Transverse colon (tissue), 4 donors: ENCODE measurements around the gene STAC3.

Source experiments
- EP300 ChIP-seq: sonication (generic); formaldehyde crosslinking; IDR thresholded peaks from one replicate; pipeline ENCODE4 v1.6.1; 2017; ENCODE audit warnings: antibody characterized with exemption, low read depth
- POLR2A ChIP-seq: fragments of 450-650 bp; IDR thresholded peaks from one replicate; pipeline ENCODE4 v1.6.1; 2016; ENCODE audit warnings: antibody characterized with exemption, mild to moderate bottlenecking, moderate library complexity
- POLR2AphosphoS5 ChIP-seq, 3 donors: sonication (generic); formaldehyde crosslinking; IDR thresholded peaks; one replicate each; pipeline ENCODE4 v1.6.1; 2016; ENCODE audit warnings: antibody characterized with exemption in 3 of 3
- TF ChIP-seq, protein P1 (sequence below), 5 experiments: fragments of 200-600 bp in 3 of 5; fragments of 450-650 bp in 2 of 5; sonication (generic) in 3 of 5; IDR thresholded peaks; 1 replicate in 2 of 5; 2 replicates in 3 of 5; pipeline ENCODE4 v1.5.1; 2016 to 2017; ENCODE audit warnings: antibody characterized with exemption in 5 of 5, inconsistent platforms in 3 of 5, mild to moderate bottlenecking in 2 of 5, moderate library complexity in 1 of 5

DNA sequence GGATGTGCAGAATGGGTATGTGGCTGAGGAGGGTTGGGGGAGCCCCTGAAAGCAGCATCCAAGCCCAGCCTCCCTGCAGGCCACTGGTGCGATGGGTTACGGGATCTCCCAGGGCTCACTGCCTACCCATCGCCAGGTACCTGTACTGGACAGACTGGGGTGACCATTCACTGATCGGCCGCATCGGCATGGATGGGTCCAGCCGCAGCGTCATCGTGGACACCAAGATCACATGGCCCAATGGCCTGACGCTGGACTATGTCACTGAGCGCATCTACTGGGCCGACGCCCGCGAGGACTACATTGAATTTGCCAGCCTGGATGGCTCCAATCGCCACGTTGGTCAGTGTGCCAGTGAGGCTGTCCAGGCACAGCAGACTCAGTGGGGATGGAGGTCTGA lies 52.7 kb downstream of the STAC3 start:
- TF ChIP-seq, protein P1, sequence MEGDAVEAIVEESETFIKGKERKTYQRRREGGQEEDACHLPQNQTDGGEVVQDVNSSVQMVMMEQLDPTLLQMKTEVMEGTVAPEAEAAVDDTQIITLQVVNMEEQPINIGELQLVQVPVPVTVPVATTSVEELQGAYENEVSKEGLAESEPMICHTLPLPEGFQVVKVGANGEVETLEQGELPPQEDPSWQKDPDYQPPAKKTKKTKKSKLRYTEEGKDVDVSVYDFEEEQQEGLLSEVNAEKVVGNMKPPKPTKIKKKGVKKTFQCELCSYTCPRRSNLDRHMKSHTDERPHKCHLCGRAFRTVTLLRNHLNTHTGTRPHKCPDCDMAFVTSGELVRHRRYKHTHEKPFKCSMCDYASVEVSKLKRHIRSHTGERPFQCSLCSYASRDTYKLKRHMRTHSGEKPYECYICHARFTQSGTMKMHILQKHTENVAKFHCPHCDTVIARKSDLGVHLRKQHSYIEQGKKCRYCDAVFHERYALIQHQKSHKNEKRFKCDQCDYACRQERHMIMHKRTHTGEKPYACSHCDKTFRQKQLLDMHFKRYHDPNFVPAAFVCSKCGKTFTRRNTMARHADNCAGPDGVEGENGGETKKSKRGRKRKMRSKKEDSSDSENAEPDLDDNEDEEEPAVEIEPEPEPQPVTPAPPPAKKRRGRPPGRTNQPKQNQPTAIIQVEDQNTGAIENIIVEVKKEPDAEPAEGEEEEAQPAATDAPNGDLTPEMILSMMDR (IDR thresholded peaks at IDR 0.05) = no peak
- TF ChIP-seq POLR2AphosphoS5 (IDR thresholded peaks at IDR 0.05) = no peak
- no peak for TF ChIP-seq POLR2A
- TF ChIP-seq EP300 = no peak
